ENCODE data around the gene KDM2A.

KDM2A gene

GRCh38 chr11:67268081-67268961 is 149.3 kb downstream of the KDM2A start:
- Histone ChIP-seq H3K4me1 (ENCODE audit: insufficient read depth, low read length) (peaks cover 72% of the 10 kb centered on the region), H3K9ac (ENCODE audit: low read depth, low read length) (peak overlapping the region; percentile 95), H3K79me2 (ENCODE audit: insufficient read depth, low read length) (peaks cover 75% of the 10 kb centered on the region), H3K36me3 (ENCODE audit: insufficient read depth, low read length) (peaks cover 67% of the 10 kb centered on the region), H2AFZ (ENCODE audit: low read depth, low read length) (no peak overlapping the region), H3K27me3 (ENCODE audit: insufficient read depth, low read length, poor library complexity) (no peaks in the 10 kb centered on the region), H4K20me1 (ENCODE audit: insufficient read depth, low read length) (peaks cover 64% of the 10 kb centered on the region), H3K9me3 (ENCODE audit: insufficient read depth, low read length, severe bottlenecking) (no peaks in the 10 kb centered on the region), H3K27ac (ENCODE audit: low read length) (peak overlapping the region; percentile 95), H3K4me2 (ENCODE audit: insufficient read depth, low read length) (peak overlapping the region; percentile 96), H3K4me3 (ENCODE audit: low read depth in 1 of 2, low read length in 2 of 2) (peak overlapping the region; percentile 84 to 85; a peak in 3 of 4 replicates)
- TF ChIP-seq EZH2 (IDR thresholded peaks at IDR 0.05; ENCODE audit: borderline replicate concordance, low read depth, low read length, severe bottlenecking) = no peak
- TF ChIP-seq CTCF (IDR thresholded peaks at IDR 0.05; ENCODE audit: borderline replicate concordance, extremely low read depth, low read length, poor library complexity, severe bottlenecking) = no peak
- ATAC-seq (ENCODE audit: insufficient read depth, low read depth) = peak; percentile 57
- DNase-seq = peak; percentile 77

- H3K27ac ChIP-seq (ENCODE audit: low read length) = peak overlapping the region; percentile 95
- H3K27me3 ChIP-seq (ENCODE audit: insufficient read depth, low read length, poor library complexity) = no peaks in the 10 kb centered on the region
- no peaks in the 10 kb centered on the region for H3K9me3 ChIP-seq (ENCODE audit: insufficient read depth, low read length, severe bottlenecking)
- H3K4me1 ChIP-seq (ENCODE audit: insufficient read depth, low read length) = peaks cover 75% of the 10 kb centered on the region
- ATAC-seq (ENCODE audit: insufficient read depth, low read depth) (no peak), DNase-seq (no peak)
- TF ChIP-seq CTCF (IDR thresholded peaks at IDR 0.05; ENCODE audit: borderline replicate concordance, extremely low read depth, low read length, poor library complexity, severe bottlenecking) (no peak), EZH2 (IDR thresholded peaks at IDR 0.05; ENCODE audit: borderline replicate concordance, low read depth, low read length, severe bottlenecking) (no peak)
- peaks cover 81% of the 10 kb centered on the region for H3K79me2 ChIP-seq (ENCODE audit: insufficient read depth, low read length)
- no peak overlapping the region for H2AFZ ChIP-seq (ENCODE audit: low read depth, low read length)
- peak overlapping the region; percentile 95 for H3K9ac ChIP-seq (ENCODE audit: low read depth, low read length)
- peaks cover 70% of the 10 kb centered on the region for H4K20me1 ChIP-seq (ENCODE audit: insufficient read depth, low read length)
- peaks cover 72% of the 10 kb centered on the region for H3K36me3 ChIP-seq (ENCODE audit: insufficient read depth, low read length)
- H3K4me2 ChIP-seq (ENCODE audit: insufficient read depth, low read length) = peak overlapping the region; percentile 96
- H3K4me3 ChIP-seq (ENCODE audit: low read depth in 1 of 2, low read length in 2 of 2) = peak overlapping the region in 1 of 2 experiments; percentile 84; a peak in 2 of 4 replicates
Measured at GRCh38 chr11:67268962-67269268, 149.9 kb downstream of the KDM2A start.

- no peak for DNase-seq
- Histone ChIP-seq H3K4me1 (ENCODE audit: insufficient read depth, low read length) (peaks cover 82% of the 10 kb centered on the region), H3K36me3 (ENCODE audit: insufficient read depth, low read length) (peaks cover 78% of the 10 kb centered on the region)
Measured at GRCh38 chr11:67269401-67270255, 150.6 kb downstream of the KDM2A start.

More at GRCh38 chr11:67269401-67270255, 150.6 kb downstream of the KDM2A start:
- Histone ChIP-seq H3K27me3 (ENCODE audit: insufficient read depth, low read length, poor library complexity) (no peaks in the 10 kb centered on the region), H3K9me3 (ENCODE audit: insufficient read depth, low read length, severe bottlenecking) (no peaks in the 10 kb centered on the region), H3K4me2 (ENCODE audit: insufficient read depth, low read length) (peak overlapping the region; percentile 96), H3K27ac (ENCODE audit: low read length) (peak overlapping the region; percentile 95), H3K4me3 (ENCODE audit: low read depth in 1 of 2, low read length in 2 of 2) (peak overlapping the region in 1 of 2 experiments; percentile 84; a peak in 2 of 4 replicates), H4K20me1 (ENCODE audit: insufficient read depth, low read length) (peaks cover 72% of the 10 kb centered on the region), H2AFZ (ENCODE audit: low read depth, low read length) (no peak overlapping the region), H3K9ac (ENCODE audit: low read depth, low read length) (peak overlapping the region; percentile 95), H3K79me2 (ENCODE audit: insufficient read depth, low read length) (peaks cover 88% of the 10 kb centered on the region)
- TF ChIP-seq EZH2 (IDR thresholded peaks at IDR 0.05; ENCODE audit: borderline replicate concordance, low read depth, low read length, severe bottlenecking) (no peak), CTCF (IDR thresholded peaks at IDR 0.05; ENCODE audit: borderline replicate concordance, extremely low read depth, low read length, poor library complexity, severe bottlenecking) (peak; percentile 0)
- no peak for ATAC-seq (ENCODE audit: insufficient read depth, low read depth)
